GM21825 (cell line): ENCODE results near the gene DENND11.
A peak's percentile ranks its signal among the peaks of the same experiment; 100 is the strongest.

Experiments
- ATAC-seq: cut with Tn5 transposase; IDR thresholded peaks from one replicate; pipeline ENCODE4 v1.9.1; 2021; ENCODE audit warnings: mild to moderate bottlenecking, moderate library complexity; ENCODE audit not compliant: unreplicated experiment

Gene DENND11

GRCh38 chr7:141685285-141686023 is 16.5 kb downstream of the DENND11 start:
- ATAC-seq, result no peak

DNA sequence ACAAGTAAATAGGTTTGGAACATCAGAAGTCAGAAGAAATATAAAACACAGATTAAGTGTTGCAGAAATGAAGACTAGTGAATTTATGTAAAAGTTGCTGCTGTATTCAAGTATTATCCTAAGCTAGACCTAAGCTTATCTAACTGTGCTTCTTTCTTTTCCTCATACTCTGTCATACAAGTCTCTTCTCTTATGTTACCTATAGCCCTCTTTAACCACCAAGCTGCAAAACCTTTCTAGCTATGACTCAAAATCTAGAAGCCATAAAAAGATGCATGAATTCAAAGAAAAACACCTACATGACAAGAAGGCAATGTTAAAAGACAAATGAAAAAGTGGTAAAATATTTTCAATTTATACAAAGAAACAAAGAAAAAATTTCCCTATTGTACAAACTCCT is 23.0 kb downstream of the DENND11 start:
- ATAC-seq, result no peak

DNA sequence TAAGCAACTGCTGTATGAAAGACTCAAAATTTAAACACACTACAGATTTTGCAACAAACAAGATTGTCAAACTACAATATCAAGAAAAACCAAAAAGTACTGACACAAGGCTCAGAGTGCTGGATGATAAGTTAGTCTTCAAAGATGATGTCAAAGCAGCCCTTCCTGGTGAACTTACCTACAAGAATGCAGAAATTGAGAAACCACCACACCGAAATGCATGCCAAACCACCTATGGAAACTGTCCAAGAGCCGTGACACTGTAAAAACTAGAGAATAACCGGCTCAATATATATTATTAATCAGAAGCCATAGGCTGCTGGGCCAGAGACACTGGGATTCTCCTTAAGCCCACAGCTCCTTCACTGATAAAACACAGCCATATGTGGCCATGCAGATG is 25.3 kb downstream of the DENND11 start:
- no peak for ATAC-seq

GRCh38 chr7:141675436-141676215 is 26.3 kb downstream of the DENND11 start:
- no peak for ATAC-seq

- no peak for ATAC-seq
These were observed 27.3 kb downstream of the DENND11 start for GRCh38 chr7:141674702-141675101.

DNA sequence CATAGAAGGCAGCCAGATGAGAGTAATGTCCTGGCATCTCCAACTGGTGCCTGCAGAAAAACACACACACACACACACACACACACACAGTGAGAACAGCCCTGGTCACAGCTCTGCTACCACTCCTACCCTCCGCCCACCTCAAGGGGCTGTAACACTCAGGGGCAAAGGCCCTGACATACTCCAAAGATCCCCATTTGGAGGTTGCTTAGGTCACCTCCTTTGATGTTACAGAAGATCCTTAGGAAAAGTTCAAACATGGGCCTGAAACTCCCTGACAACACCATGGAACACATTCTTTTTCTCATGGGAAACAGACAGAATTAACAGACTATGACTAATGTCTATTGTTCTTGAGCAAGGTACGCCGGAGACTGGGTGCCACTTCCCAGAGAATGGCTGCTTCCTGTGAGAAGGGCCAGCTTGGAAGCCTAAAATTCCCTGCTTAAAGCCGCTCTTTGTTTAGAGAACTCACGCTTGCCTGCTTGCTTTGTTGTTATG is 27.7 kb downstream of the DENND11 start:
- no peak for ATAC-seq

GRCh38 chr7:141673346-141673745 is 28.6 kb downstream of the DENND11 start:
- no peak for ATAC-seq

DNA sequence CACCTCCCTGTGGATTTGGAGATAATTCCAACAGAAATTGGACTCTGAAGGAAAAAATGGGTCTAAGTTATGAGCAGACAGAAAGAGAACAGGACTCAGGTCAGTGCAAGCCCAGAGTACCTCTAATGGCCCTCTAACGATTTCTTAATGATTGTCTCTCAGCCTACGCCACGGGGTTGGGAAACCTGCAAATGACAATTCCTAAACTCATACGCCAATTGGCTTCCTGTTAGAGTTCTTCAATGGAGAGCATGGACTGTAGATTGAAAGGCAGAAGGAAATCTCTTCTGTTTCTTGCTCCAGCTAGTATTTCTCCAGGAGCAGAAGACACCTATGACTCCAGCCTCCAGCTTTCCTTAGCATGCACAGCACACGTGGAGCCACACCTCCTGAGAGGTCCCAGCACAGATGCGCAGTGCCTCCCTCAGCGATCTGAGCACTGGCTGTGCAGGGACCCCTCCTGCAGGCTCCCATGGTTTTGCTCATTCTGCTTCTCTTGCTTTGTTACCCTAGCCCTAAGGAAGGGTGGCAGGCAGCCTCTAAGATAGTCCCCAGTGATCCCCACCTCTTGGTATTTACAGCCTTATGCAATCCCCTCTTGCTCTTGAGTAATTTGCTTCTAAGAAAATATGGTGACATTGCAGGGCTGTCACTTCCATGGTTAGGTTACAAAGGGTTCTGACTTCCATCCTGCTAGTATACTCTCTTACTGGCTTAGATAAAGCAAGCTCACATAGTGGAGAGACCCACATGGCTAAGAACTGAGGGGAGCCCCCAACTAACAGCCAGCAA is 30.1 kb downstream of the DENND11 start:
- no peak for ATAC-seq

- no peak for ATAC-seq
These were observed 33.1 kb downstream of the DENND11 start for GRCh38 chr7:141668853-141669252.

- no peak for ATAC-seq
These were observed 35.9 kb downstream of the DENND11 start for GRCh38 chr7:141666071-141666470.

- ATAC-seq, result no peak
These were observed 36.5 kb downstream of the DENND11 start for GRCh38 chr7:141665208-141666035.

DNA sequence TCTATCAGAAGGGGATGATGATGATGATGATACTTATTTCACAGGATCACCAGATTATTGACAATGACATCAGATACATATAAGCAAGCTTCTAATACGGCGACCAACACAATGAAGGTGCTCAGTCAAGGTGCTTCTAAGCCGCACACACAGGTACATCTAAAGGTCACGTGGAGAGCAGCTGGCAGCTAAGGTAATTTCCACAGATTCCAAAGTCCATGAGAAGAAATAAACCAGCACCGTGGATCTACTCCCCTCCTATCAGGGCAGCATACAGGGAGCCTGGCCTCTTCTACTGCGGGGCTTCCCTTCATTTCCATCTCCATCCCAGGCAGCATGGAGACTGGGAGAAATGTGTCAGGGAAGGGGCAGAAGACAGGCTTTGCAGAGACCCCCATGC is 37.5 kb downstream of the DENND11 start:
- ATAC-seq, result no peak

DNA sequence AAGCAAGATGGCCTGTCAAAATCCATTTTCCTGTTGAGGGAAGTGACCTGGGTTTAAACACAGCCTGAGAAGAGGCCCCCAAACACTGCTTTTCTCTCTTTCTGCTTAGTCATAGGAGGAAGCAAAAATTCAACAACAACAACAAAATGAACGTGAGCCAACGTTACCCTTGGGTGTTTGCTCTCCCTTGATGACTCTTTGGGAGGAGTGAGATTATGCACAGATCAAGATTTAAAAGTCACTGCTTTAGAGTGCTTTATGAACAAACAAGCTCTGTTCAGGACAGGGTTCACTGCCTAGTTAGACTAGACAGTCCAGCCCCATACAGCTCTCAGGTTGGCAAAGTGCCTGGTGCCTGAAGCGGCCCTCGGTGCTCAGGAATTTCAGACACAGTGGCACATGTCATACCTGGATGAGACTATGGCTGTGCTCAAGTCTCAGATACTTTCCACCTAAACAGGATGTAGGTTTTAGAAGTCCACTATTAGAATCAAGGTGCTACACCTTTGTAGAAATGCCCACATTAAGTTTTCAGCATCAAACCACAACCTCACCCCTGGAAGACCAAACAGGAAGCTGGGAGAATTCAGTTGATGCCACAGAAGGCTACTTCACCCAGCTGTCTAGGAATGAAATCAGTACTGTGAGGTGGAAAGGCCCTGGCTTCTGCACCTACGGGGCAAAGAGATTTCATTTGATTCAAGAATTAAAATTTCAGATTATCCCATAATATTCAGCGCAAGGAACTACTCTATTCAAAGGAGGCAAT is 38.7 kb downstream of the DENND11 start:
- ATAC-seq, result no peak

- no peak for ATAC-seq
These were observed 41.7 kb downstream of the DENND11 start for GRCh38 chr7:141660259-141660658.

DNA sequence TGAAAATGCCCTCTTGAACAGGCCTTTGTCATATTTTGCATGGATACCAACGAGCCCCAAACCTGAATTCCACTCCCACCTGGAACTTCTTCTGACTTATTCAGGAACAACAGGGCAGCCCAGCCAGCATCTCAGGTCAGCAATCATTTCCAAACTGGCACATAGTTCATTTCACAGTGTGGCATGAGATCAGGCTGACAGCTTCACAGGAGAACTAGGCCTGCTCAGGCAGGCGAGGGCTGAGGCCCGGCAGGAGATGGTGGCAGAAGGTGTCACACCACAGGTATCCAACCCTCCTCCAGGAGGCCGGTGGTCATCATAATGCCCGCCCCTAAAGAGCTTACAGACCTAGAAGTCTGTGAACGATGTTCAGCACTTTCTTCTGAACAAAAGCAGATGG is 42.5 kb downstream of the DENND11 start:
- ATAC-seq, result no peak

GRCh38 chr7:141654551-141654950 is 47.4 kb downstream of the DENND11 start:
- peak; percentile 86 for ATAC-seq

- no peak for ATAC-seq
These were observed 49.3 kb downstream of the DENND11 start for GRCh38 chr7:141652691-141653090.
